Activated T-cell treated with anti-CD3 and anti-CD28 coated beads for 48 hours (primary cell): ENCODE data around the gene LRTM1.

Experiments
- DNase-seq: peaks from one replicate; pipeline ENCODE4 v3.0.0-alpha.2; 2020; ENCODE audit warnings: low read depth

LRTM1 gene

DNA sequence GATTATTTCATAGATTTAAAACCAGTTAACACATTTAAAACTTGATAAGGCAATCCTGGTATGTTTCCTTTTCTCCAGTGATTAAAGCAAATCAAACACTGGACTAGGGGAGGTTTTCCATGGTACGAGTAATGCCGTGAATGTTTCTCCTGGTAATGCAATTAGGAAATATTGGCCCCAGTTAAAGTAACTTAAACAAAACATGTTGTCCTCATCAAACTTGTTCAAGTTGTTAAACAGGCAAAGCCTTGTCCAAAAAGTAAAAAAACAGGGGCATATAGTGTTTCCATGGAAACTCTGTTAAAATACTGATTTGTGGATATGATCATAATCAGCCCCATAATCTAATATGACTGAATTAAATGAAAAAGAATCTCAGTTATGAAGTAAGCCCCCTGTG lies 13.1 kb upstream of the LRTM1 start:
- DNase-seq: no peak

DNA sequence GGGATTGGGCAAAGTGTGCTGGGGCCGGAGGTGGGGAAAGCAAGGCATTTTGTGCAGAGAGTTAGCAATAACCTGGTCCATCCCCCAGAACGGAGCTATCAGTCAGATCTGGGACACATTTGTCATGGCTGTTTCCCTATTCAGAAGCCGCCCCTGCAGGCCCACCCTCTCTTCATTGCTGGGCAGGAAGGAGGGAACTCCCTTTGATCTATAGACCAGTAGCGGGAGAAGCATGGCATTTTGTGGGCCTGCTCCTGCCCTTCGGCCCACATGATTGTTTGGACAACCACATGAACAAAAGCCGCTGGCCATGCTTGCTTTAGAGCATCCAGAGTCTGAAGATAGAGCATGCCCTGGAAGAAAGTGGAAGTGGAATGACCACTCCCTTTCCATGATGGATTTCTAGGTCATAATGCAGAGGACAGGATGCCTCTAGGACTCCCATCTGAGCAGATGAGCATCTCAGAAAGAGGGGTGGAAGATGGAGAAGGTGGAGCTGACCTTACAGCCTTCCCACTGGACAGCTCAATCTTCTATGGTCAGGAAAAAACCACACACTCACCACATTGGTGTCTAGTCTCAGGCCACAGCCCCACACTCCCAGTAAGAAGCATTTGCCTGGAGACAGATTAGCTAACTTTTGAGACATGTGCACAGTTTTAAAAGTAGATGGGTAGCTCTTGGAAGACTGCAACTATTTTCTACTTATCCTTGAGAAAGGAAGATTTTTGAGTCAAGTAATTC lies 11.9 kb upstream of the LRTM1 start:
- DNase-seq: no peak

DNA sequence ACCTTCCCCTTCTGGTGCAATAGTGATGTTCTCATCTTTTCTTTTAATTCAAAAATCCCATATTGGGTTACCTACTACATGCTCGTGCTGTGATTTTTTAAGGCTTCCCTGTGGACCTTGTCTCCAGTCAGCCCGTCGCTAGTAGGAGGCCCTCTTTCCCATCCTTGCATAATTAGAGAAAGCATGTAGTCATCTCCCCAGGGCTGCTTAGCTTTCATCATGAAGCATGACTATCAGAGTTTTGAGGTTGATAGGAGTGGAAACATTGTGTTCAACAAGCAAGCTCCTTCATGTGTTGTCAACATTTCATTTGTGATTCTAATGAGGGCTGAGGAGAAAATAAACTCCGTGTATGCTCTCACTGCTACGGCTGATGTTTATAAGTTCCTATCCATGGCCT lies 8.7 kb upstream of the LRTM1 start:
- DNase-seq: no peak

DNA sequence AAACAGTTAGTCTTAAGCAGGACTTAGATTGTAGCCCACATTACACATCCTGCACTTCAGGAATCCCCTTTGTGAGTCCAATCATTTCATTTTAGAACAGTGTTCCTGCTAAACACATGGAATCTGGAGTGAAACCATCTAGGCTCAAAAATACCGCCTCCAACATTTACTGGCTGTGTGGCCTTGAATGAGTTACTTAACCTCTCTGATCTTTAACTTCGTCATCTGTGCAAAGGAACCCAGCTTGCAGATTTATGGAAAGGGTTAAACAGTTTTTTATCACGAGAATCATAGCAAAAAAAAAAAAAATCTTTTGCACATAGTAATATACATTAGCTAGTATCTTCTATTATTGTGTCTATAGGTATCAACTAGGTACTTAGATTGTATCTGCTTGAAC lies 8.0 kb upstream of the LRTM1 start:
- no peak for DNase-seq

DNA sequence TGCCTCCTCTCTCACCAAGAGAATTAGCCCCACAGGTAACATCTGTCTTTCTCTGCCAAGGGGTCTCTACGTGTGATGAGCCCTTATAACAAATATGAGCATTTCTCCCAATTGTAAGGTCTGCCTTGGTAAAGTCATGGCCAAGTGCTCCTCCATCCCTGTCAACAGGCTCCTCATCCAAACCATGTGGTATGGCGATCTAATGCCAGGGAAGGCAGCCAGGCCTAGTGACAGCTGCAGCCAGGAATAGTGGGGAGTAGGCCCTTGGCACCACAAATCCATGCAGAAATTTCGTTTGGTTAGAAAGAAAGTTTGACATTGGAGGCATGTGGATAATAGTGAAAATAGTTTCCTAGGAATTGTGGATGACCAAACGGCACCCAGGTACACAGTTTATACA lies 4.7 kb upstream of the LRTM1 start:
- no peak for DNase-seq

DNA sequence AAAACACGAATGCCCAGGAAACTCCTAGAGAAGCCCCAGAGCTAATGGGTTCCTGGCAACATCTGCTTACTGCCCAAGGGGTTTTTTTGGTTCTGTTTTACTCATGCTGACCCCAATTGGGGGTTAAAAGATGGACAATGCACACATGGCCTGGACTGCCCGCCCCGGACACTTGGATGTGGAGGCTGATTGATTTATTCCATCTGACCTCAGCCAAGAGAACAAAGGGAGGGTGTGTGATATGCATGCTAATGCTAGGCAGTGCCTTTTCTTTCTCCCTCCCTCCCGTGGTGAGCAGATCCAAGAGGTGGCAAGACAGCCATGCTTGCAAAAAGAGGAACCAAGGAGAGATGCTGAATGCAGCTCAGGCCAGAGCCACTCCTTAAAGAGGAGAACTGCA lies 3.3 kb upstream of the LRTM1 start:
- no peak for DNase-seq

DNA sequence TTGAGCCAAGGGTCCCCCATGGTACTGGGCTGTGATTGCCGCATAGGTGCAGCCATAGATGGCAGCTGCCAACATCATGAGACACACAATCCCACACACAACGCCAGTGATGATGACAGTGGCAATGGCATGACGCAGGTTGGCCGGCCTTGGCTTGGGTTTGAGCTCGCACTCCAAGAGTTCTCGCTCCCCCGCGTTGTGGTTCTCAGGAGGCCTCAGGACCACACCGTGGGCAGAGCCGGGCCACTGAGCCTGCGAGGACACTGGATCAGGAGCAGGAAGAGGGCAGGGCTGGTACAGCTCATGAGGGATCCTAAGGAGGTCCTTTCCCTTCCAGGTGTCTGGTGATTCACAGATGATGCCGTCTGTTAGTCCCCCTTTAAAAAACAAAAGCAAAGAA lies 9.3 kb downstream of the LRTM1 start:
- DNase-seq: no peak

DNA sequence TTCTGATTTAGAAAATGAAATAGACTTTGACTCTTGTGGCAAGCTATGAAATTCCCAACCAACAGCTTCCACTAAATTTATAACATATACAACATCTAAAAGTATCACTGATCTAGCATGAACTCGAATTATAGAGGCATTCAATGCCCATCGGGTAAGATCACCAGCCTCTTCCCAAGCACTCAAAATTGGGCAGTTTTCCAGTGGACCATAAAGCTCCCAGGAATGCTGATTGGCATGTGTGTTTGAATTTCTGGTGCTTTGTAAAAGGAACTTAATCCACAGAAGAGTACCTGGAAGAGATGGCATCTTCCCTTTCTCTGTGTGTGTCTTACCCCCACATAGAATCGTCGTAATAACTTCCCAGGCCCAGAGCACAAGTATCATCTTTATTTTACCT lies 10.0 kb downstream of the LRTM1 start:
- no peak for DNase-seq

DNA sequence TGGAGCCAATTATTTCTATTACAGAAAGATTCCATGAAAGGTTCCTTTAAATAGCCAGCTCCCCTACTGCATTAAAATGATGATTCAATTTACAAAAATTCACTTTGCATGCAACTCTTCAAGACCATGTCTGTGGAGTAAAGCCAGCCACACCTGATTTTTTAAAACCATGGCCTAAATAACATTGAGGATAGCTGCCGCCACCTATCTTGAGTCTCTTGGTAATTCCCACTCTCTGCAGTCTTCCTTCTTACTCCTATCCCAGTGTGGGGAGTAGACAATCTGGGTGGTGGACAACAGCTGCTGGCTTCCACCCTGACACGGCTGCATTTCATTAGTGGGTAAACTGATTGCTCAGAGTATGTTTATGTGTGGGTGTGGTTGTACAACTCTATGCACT lies 10.7 kb downstream of the LRTM1 start:
- no peak for DNase-seq

DNA sequence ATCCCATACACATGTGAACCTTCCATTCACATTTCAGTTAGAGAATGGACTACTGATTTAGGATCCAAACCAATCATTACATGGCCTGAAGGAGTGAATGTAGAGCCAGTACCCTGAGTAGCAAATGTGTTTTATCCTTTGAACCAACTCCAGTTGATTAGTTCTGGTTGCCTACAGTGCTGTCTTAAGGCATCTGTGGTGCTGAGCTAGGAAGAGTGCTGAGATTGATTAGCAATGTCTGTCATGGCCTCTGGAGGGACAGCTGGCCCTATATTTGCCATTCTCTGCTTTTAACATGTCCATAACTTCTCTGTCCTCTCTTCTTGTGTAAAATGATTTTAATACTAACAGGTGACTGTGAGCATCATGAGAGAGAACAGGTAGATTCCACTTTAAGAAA lies 11.1 kb downstream of the LRTM1 start:
- DNase-seq: no peak

DNA sequence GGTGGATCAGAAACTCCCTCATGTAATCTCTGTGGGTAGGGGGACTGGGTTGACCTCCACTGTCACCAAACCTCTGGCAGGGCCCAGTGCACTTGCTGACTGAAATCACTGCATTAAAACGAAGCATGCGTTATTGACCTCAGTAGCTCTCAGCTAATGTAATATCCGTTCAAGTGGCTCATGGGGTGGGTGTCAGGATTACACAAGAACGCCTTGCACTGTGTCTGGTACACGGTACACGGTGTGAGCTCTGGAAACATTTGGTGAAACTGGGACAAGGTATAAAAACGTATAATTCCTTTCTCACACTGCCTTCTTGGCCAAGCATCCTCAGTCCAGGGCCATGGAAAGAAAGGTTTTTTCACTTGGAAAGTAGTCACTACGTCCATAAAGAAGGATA lies 11.9 kb downstream of the LRTM1 start:
- DNase-seq: no peak

DNA sequence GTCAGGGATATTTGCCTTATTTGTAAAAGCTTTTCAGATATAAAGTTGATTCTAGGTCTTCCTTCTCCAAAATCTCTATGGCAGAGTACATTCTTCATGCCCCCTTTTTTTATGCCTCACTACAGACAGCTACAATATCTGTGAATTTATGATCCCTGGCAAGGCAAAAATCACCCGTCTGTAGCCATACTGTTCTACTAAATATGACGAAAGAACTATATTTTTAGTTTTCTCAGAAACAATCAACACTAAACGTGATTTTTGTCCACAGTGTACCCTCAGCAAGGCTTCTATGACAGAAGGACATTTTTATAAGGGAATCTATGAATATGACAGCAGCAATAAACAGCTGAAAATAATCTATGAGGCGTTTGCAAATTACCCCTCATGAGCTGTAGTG lies 12.7 kb downstream of the LRTM1 start:
- no peak for DNase-seq

DNA sequence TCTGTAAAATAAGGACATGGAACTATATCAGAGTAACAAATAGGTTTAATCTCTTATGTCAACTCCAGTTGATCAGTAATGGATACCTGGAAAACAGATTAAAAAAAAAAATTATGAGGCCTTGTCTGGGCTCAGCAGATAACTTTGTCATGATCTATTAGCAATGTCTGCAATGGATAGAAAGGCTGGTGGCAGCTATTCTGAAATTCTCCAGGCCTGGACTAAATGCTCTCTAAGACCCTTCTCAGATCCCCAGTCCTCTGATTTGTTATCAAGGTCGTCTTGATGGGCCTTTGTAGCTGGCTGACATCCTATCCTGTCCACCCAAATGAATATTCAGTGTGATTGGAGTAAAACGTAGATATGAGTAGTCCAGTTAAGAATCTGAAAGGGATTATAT lies 13.7 kb downstream of the LRTM1 start:
- no peak for DNase-seq

DNA sequence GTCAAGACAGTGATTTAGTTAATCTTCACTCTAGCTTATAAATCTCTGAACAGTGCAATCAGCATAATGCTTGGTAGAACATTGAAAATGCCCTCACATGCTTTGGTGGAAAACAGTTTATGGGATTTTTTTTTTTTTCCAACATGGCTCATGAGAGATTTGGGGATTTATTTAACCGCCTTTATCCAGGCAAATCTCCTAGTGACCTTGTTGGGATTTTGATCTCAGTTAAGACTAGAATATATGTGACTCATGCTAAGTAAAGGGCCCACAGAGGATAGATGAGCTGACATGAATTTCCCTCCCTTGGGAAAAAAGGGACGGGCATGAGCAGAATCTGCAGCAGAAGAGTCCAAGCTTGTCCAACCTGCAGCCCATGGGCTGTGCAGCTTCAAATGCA lies 18.7 kb downstream of the LRTM1 start:
- no peak for DNase-seq

DNA sequence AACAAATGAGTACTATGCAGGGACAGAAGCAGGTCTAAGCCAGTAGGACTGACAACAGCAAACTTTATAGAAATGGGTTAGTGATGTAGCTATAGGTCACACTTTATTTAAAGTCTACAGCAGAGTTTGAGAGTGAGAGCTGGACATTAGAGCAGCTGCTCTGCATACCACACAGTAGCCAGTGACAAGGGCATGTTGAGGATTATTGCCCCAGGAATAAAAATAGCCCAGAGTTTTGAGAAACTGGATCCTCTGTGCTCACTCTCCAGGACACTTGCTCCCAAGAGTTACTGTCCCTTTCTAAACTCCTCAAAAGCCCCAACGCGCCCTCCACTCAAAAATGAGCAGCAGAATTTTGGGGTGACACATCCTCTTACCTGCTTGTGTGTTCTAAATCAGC lies 21.1 kb downstream of the LRTM1 start:
- DNase-seq: no peak

DNA sequence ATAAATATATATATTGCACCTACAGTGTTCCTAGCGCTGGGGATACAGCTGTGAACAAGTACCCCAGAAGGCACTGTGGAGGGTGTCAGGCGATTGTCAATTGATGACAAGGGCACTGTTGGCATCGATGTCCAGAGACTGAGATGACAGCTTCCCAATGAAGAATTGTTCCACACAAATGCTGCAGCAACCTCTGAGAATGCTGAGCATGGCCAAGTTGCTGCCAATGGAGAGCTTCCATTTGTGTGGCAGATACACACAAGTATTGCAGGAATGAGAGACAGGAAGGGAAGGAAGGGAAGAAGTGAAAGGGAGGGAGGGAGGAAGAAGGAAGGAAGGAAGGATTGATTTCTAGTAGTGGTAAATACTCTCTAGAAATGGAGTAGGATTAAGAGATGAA lies 21.9 kb downstream of the LRTM1 start:
- no peak for DNase-seq

DNA sequence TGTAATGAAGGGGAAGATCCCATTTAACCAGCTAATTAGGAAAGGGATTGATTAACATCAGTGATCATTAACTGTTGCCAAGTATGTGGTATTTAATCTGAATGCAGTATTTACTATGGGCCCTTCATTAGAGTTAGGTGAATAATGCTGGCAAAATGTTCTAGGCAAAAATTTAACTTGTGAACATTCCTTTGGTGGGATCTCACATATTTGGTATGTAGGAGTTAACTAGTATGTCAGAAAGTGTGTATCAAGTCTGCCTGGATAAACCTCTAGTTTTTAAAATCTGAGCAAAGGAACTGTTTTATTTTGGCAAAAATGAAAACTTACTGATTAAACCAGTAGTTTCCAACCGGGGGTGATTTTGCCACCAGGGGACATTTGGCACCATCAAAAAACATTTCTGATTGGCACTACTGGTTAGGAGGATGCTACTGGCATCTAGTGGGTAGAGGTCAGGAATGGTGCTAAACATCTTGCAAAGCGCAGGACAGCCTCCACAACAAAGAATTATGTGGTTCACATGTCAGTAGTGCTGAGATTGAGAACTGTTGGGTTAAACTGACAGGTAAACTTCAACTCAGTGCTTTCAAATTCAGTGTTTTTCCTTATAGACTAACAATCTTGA lies 22.5 kb downstream of the LRTM1 start:
- DNase-seq: no peak

DNA sequence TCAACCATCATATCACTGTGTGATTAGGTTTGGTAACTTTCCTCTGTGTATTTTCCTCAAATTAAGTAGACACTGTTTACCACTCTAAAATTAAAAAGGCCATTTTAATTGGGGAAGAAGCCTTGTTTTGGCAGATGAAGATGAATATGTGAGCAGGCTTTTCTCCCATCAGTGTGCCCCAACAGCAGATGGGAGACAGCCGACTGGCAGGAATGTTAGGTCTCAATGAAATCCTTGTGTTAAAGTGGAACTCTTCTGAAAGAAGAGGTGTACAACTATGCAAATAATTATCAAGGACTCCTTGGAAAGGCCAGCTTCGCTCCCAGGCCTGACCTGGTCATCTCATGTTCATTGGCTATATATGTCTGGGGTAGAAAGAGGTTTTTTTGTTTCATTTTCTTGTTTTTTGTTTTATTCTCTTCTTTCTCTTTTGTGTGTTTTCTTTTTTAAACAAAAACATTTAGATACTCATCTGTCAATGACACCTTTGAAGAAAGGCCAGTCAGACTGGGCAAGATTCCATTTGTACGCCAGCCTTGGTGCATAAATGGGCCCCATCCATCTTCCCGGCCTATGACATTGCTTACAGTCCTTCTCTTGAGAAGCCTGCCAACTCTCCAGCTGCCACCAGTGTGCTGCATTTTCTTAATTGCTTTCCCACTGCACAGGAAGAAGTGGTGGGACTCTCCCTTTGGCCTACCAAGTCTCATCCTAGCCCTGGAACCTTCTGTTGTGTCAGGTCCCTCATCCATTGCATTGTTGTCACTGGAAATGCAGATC lies 25.8 kb downstream of the LRTM1 start:
- no peak for DNase-seq

DNA sequence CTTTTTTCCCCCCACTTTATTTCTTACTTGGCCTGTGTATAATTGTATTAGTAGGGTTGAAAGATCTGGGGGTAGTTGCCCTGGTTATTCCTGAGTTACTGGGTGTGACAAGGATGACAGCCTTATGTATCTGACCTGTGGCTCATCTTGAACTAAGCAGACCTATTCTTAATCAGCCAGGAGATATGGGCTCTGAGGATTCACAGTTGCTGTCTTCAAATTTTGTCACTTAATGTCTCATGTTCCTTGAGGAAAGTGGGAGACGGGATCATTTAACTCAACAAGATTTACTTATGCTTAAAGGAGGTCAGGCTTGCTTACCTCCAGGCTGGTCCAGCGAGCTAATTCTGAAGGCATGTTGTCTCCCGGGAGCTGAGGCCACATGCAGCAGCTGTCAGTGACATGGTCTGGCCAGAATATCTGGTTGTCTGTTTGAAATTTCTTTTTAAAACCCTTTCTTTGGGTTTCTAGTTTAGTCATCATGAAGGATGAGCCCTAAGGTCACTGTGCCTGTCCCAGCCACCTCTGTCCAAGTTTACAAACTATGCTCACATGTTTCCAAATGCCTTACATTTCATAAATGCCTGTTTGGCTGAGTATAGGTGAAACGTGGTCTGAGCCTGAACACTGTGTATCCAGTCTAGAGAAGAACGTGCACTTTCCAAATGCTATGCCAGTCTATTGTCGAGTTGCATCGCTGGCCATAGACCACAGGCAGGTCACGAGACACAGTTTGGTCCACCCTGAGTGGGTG lies 26.8 kb downstream of the LRTM1 start:
- DNase-seq: no peak

DNA sequence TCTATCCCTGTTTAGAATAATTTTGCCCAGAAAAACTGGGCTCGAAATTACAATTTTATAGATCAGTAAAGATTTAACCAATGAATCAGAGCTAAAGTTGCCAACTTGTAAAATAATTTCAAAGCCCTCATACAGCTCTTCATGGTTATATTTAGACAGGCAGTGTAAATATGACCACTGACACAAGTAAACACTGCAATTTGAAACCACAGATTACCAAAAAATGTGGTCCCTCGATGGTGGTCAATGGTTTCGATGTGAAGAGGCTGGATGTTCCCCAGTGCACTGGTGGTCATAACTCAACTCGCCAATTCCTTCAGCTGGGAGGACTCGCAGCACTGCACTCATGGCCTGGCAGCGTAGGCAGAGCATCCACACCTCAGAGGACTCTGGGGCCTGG lies 28.6 kb downstream of the LRTM1 start:
- no peak for DNase-seq

DNA sequence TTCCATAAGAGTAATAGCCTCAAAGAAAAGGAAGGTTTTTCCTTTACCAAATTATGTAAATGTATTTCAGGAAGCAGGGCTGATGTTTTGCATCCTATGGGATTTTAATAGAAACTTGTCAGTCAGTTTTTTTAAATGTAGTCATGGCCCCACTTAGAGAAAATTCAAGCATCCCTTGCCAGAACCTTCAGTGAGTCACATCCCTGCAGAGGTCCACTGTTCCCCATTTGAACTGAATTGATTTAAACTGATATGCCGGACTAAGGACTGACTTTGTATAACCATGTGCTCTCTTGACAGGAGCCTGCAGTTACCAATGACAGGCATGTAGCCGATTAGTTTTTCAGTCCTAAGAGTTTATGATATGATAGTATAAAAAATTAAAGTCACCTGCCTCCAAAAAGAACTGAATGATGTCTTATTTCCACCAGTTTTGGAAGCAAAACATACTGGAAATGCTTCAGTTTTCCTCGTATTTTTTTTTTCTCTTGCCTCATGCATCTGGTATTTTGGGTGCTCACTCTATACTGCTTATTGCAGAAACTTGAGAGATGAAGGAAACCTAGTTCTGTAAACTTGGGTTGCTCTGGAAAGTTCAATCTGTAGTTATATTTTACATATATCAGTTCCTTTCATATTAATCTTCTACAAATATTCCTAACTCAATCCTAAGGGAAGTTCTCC lies 30.7 kb downstream of the LRTM1 start:
- DNase-seq: no peak

DNA sequence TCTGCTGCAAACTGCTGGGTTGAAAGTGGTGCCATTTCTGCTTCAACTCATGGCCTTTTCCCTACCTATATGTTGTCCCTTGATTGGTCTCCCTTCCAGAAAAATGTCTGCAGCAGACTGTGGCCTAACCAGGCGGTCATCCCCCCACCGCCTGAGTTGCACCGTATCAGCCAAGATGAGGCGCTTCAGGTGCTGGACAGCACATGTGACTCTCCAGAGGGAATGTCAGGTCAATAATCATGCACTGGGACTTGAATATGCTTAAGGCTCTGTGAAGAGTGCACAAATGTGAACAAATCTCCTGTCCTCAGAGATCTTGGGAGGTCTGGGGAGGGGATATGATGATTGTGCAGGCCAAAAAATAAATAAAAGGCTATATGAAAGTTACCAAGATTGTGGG lies 32.2 kb downstream of the LRTM1 start:
- no peak for DNase-seq
